GM19468 (cell line): ENCODE measurements around the gene MYO1D.

Experiments used
- ATAC-seq: cut with Tn5 transposase; IDR thresholded peaks from one replicate; pipeline ENCODE4 v1.9.1; 2021; ENCODE audit warnings: mild to moderate bottlenecking, moderate library complexity, moderate number of reproducible peaks; ENCODE audit not compliant: unreplicated experiment; ENCODE audit errors: extremely low read depth

Gene MYO1D

DNA sequence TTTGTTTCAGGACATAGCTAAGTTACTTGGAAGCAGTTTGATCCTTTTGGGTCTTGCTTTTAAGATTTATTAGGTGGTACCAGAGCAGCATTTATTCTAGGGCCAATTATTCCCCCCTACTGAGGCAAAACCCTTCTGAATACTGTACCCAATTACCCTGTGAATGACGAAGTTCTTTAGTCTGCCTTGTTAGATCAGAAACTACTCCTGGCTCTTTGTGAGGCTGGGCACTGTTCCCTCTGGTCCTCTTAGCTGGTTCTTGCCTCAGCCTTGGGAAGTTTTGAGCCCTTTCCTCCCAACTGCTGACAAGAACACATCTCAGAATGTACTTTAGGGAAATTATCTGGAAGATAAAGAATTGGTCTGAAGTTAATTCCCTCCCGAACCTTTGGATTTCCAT lies 274.5 kb downstream of the MYO1D start:
- no peak for ATAC-seq

GRCh38 chr17:32601866-32602265 lies 275.1 kb downstream of the MYO1D start:
- no peak for ATAC-seq

GRCh38 chr17:32596628-32597027 lies 280.3 kb downstream of the MYO1D start:
- ATAC-seq = no peak

DNA sequence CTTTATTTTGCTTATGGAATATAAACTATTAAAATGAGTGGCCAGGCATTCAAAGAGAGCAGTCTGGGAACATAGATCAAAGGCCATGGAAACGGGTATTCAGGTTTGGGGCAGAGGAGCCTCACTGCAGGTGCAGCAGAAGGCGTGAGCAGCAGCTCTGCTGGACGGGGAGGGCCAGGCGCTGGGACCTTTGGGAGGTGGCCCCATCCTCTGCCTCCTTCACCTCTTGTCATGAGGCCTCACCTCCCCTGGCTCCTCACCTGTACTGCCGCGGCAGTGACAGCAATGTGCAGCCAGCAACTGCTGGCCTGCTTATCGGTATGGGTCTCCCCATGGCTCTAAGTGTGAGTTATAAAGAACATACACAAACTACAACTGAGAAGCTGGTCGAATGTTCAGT lies 280.7 kb downstream of the MYO1D start:
- no peak for ATAC-seq

- no peak for ATAC-seq
Measured at GRCh38 chr17:32593003-32593402, 283.9 kb downstream of the MYO1D start.

DNA sequence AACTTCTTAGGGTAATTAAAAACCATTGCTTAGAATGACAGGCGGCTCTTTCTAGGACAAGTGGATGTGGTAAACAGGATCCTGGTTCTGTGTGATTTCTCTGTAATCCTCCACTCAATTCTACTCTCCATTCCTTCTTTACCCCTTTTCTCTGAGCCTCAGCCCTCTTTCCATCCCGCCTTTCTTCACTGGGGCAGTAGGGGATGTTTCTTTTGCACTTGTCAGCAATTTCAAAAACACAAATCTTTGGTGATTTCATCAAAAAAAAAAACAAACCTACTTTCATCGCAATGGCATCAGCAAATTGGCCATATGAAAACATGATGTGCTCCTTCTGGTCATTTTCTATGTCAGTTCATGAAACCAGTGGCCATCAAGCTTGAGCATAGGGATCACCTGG lies 285.5 kb downstream of the MYO1D start:
- no peak for ATAC-seq

DNA sequence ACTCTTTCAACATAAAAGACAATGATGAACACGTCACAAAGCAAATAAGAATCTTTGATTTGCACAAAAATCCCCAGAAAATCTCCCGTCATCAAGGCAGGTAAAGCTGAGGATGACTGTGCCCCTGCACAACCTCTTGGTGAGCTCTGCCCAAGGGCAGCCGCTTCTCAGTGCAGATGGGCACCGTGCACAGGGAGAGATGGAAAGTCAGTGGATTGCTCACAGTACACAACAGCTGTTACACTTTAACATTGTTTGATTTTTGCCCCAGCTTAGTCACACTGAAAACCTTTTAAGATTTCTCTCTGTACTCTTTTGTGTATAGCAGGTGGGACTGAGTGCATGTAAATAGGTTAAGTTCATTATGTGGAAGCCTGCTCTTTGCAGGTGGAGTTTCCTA lies 285.9 kb downstream of the MYO1D start:
- ATAC-seq = no peak

DNA sequence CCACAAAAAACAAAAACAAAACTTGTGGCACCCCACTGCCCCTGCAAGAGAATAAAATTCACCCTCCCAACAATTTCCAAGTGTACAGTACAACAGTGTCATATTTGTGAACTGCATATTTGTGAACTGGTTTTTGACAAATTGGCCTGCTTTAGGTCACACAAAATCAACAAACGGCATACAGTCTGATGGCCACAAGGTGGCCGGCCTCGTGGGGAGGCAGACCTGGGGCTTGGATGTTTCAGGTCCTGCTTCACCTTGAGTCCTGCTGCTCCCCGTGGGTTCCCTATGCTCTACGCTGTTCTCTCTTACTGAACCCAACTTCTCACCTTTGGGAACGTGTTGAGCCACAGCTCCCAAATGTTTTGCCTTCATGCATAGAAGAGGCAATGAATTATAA lies 287.9 kb downstream of the MYO1D start:
- ATAC-seq = no peak

DNA sequence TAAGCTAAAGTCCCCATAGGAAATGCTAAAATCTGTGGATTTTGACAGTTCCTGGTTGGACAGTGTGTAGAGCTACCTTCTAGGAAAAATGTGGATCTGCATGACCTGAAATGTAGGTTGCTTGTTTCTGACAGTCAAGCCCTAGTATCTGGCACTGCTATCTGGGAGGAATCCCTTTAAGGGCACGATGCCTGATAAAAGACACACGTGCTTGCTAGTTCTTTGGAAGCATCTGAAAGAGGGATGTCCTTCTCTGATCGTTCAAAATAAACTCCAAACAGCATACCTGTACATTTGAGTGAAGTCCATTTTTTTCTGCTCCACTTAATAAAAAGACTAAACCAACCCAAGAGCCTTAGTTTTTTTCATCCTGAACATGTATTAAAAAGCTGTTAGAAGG lies 288.8 kb downstream of the MYO1D start:
- ATAC-seq = no peak

GRCh38 chr17:32586666-32587065 lies 290.3 kb downstream of the MYO1D start:
- no peak for ATAC-seq

DNA sequence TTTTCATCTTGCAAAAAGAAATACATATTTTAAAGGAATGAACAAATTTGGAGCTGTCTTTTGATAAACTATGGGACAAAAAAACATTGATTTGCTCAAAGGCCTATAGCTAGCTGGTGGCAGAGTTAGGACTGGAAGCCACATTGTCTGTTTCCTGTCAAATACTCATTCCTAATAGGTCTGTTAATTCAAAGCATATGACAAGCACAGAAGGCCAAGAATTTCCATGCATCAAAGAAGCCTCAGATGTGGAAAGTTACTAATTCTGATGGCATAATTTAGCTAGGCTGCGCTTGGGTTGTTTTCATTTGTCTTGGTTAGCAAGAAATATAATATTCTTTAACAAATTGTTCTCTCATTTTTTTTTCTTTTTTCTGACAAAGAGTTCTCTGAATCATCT lies 292.1 kb downstream of the MYO1D start:
- no peak for ATAC-seq

DNA sequence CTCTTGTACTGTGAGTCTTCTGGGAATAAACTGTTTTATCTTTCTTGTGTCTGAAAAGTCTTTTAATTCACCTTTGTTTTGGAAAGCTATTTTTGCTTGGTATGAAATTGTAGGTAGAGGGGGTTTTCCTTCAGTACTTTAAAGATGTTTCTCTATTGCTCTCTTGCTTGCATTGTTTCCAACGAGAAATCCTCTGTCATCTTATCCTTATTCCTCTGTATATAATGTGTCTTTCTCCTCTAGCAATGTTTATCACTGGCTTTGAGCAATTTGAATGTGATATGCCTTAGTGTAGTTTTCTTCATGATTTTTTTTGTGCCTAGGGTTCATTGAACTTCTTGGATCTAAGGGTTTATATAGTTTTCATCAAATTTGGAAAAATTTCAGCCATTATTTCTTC lies 293.9 kb downstream of the MYO1D start:
- no peak for ATAC-seq

DNA sequence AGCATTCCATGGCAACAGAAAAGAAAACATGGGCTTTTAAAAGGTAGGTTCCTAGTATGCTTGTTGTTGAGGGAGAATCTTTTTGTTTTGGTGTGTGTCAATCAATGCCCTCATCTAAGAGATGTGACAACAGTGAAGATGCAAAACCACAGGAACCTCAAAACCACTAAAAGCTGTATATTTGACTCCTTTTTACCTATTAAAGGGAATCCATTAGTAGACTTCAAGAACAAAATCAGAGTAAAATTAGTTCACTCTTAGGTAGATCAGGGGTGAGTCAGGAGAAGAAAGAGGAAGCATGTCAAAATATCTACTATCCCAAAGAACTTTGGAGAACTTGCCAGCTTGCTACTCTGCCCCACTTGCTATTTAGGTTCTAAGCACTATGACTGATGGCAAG lies 301.1 kb downstream of the MYO1D start:
- no peak for ATAC-seq

GRCh38 chr17:32570081-32570396 lies 306.9 kb downstream of the MYO1D start:
- no peak for ATAC-seq

DNA sequence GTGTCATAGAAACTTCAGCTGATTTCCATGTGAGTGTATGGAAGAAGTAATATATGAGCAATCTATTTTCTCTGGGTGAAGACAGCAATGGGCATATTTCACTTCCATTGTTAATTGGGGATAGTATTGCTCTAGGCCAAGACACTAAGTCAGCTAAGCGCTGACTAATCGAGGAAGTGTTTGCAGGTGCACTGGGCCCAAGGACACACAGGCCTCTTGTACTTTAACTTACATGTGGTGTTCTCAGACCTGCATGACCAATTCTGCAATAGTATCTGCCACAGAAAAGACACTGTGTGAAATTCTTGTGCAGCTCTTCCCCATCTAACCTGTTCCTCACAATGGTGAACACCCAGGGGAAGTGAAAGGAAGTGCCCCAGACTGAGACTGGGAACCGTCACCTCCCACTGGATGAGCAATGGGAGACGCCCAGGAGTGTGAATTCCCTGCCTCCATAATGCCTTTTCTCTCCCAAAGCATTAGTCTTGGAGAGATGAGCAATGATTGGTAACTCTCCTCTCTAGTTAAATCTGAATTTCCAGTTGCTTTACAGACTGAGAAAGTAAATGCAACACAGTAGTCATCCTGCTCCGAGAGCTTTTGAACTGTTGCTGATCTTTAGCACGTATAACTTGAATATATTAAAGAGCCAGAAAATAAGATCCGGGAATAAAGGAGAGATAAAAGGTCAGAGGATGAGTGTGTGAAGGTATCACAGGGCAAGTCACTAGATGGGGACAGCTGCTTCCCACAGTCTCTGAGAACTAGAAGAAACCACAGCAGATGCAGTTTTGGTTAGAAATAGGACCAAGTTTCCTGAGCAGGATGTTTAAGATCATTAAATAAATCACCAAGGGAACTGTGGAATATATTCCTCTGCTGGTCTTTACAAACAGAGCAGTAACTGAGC lies 307.5 kb downstream of the MYO1D start:
- no peak for ATAC-seq

GRCh38 chr17:32568705-32569104 lies 308.2 kb downstream of the MYO1D start:
- no peak for ATAC-seq

- no peak for ATAC-seq
Measured at GRCh38 chr17:32567511-32567910, 309.4 kb downstream of the MYO1D start.

DNA sequence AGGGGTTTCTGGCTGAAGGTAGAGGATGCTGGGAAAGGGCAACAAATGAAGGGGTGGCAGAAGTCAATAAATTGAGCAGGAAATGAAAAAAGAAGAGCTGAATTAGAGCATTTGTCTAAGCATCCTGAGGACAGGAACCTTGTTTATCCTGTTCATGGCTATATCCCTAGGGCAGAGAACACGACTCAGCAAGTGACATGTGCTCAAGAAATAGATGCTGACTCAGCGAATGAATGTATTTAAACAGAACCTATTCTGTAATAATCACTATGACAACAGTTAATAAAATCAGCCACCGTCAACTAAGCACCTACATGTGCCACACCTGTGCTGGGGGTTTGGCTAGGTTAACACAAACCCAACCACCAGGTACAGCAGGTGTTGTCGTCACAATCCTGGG lies 309.8 kb downstream of the MYO1D start:
- ATAC-seq = no peak

GRCh38 chr17:32566303-32566702 lies 310.6 kb downstream of the MYO1D start:
- no peak for ATAC-seq

DNA sequence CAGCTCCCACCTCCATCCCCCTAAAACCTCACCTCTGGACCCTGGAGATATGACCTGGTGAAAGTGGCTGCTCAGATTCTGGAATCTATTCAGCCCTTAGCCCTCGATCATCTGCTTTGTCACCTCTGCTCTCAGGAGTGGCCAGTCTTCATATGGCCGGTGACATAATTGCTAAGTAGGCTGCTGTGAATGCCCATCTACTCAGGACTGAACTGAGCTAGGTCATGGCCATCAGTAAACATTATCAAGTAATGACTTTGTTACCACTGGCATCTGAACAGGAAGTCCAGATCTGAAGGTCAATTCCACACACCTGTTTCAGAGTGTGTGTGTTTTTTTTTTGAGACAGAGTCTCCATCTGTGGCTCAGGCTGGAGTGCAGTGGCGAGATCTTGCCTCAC lies 311.5 kb downstream of the MYO1D start:
- ATAC-seq = no peak

GRCh38 chr17:32564325-32564724 lies 312.6 kb downstream of the MYO1D start:
- no peak for ATAC-seq

GRCh38 chr17:32563583-32563982 lies 313.3 kb downstream of the MYO1D start:
- no peak for ATAC-seq
